ENCODE data around the gene NDUFB10.
"Not testable (repeated sequence)": the region's sequence is repeated elsewhere in the genome, so short reads cannot be mapped to it uniquely, and the experiment has no call there.

The NDUFB10 gene

GRCh38 chr16:1959269-1960039, at the start of gene NDUFB10:
Gene NDUFB10 (plus strand): TSS chr16:1959538. CDS start chr16:1959625, 87 bp downstream.
- peak; percentile 86 to 95 for DNase-seq

DNA sequence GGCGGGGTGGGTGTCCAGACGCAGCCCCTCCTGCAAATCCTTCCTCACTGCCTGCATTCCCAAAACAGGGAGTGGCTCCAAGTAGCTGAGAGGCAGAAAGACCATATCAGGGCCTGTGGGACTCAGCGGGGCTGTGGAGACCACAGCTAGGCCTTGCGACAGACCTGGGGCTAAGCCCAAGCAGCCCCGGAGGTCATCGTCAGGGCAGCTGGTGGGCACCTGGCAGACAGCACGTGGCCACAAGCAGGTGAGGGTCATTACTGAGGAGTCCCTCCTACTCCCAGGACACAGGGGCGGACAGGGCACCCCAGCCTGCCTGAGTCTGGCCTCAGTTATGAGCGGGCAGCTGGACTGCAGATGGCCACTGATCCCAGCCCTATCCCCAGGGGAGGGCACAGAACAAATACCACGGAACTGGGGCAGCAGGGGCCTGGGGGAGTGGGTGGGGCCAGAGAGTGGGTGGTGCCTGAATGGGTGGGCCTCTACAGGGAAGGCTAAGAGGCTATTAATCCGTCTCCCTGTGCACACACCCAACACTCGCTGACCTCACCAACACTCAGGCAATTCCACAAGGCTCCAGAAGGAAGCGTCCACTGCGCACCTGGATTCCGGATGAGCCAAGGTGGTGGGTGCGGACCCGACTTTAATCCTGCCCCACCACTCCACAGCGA, 49.6 kb upstream of the NDUFB10 start:
- DNase-seq = no peak

- DNase-seq = no peak
These were observed 47.7 kb upstream of the NDUFB10 start for GRCh38 chr16:1911467-1912214.

- DNase-seq = no peak
These were observed 47.2 kb upstream of the NDUFB10 start for GRCh38 chr16:1912215-1912543.

GRCh38 chr16:1913327-1914083, 45.8 kb upstream of the NDUFB10 start:
- DNase-seq = no peak

DNA sequence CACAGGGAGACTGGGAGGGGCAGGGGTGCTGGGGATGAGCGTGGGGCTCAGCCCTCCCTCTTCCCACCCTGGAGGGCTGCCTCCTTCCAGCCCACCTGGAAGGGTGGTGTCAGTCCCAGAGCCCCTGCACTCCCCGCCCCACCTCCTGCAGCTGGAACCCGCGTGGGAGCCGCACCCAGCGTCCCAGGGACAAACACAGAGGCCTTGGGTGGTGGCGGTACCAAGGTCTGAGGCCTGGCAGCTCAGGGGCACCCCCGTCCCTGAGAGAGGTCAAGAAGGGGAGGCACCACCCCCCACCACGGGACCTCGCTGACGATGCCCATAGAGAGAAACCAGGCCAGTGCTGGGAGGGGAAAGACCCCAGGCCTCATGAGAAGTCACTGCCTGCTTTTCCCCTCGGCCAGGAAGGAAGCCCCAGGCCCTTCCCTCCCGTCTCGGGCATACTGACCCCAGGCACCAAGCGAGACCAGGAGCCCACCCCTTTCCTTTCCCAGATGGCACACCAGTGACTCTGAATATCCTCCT, 45.2 kb upstream of the NDUFB10 start:
- DNase-seq = no peak

DNA sequence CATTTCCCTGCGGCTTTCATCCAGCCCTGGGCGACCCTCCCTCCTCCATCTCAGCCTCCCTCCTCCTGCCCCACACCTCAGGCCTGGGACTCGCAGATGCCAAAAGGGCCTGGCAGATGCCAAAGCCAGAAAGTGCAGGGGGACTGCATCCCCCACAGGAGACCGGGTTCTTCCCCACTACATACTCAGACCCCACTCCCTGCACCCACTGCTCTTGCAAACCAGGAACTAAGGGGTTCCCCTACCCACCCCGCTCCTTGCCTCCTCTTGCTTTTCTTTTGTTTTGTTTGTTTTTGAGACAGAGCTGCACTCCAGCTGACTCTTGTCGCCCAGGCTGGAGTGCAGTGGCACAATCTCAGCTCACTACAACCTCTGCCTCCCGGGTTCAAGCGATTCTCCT, 44.4 kb upstream of the NDUFB10 start:
- DNase-seq = no peak

- no peak for DNase-seq
These were observed 43.4 kb upstream of the NDUFB10 start for GRCh38 chr16:1915732-1916639.

GRCh38 chr16:1916640-1916990, 42.7 kb upstream of the NDUFB10 start:
- no peak for DNase-seq

DNA sequence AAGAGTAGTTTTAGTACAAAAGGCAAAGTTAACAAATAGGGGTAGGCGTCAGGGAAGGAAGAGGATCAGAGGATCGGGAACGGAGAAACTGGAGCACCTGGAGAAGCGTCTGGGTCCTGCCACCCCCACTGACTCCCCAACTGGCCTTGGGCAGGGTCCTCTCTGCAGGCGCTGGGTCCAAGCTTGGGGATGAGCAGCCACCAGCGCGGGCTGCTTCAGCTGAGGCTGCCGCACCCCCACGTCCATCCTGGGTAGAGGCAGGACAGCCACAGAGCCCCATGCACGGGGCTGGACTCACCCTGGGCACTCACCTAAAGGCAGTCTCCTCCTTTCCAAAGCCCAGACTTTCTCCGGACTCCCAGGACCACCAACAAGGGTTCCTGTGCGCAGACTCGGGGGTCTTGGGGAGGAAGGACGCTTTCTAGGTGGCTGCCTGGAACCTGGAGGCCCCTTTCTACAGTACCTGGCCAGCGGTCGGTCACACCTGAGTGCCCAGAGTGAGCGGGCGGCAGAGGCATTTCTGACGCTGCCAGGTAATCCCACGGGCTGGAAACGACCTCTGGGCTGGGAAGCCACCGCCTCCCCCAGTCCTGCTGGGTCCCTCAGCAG, 42.2 kb upstream of the NDUFB10 start:
- DNase-seq = no peak

- no peak for DNase-seq
These were observed 41.5 kb upstream of the NDUFB10 start for GRCh38 chr16:1917665-1918350.

DNA sequence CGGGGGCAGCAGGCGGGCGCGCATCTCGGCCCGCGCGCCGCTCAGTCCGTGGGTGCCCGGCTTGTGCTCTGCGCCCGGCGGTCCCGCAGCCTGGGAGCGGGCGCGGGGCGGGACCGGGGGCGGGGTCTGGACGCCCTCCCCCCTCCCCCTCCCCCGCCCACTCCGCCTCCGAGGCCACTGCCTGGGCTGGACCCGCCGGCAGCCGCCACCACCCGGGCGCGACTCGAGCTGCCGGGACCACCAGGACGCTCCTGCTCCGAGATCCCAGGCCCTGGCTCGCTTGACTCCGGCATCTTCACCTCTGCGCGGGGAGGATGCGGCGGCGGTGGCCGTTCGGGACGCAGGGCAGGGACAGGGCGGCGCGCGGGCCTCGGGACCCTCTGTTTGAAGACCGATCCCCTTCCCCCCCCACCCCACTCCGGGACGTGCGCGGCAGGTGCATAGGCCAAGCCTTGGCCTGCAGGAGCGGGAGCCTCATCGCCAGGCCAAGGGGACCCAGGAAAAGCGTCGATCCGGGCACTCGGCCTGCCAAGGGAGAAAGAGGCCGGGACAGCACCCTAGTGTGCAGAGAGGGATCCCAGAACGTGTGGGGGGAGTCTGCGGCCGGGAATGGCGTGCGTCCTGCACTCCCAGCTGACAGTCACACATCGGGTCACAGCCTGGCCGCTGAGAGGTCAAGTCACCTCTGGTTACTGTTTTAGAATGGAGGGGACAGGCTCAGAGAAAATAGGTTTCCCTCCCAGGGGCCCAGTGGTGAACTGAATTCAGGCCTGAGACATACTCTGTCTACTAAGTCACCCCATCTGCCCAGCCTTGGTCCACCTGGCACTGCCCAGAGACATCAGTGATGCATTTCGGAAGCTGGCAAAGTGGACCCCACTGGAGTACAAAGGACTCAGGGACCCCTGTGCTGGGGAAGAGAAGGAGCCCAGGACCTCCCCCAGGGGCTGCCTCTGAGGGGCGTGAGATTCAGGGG, 40.7 kb upstream of the NDUFB10 start, which contains the start of gene HS3ST6:
Gene HS3ST6, minus strand, starts transcription at position 65 of the 976 bp plus-strand sequence. CDS start 92 bp downstream, outside the sequence.
- DNase-seq = no peak

GRCh38 chr16:1919327-1919998, 39.9 kb upstream of the NDUFB10 start:
- no peak for DNase-seq

DNA sequence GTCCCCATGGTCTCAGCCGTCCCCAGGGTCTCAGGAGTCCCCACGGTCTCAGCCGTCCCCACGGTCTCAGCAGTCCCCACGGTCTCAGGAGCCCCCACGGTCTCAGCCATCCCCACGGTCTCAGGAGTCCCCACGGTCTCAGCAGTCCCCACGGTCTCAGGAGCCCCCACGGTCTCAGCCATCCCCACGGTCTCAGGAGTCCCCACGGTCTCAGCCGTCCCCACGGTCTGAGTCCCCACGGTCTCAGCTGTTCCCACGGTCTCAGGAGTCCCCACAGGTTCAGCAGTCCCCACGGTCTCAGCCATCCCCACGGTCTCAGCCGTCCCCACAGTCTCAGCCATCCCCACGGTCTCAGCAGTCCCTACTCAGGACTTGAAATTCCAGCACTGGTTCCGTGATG, 39.2 kb upstream of the NDUFB10 start:
- not testable (repeated sequence) for DNase-seq

DNA sequence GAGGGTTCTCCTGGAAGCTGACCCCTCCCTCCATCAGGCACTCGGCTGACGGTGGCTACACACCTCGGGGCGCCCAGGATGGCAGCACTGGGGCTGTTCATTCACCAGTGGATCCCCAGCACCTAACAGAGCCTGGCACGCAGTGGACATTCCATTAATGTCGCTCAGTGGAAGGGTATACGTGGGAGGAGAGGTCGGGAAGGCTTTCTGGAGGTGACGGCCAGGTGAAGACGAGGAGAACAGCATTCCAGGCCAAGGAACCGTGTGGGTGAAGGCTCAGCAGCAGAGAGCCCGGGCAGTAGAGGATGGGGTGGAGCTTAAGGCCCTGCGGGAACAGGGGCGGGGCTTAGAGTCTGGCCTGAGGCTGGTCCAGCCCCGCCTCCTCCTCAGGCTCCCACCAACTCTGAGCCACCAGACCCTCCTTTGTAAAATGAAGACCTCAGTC, 38.6 kb upstream of the NDUFB10 start:
- DNase-seq = no peak

DNA sequence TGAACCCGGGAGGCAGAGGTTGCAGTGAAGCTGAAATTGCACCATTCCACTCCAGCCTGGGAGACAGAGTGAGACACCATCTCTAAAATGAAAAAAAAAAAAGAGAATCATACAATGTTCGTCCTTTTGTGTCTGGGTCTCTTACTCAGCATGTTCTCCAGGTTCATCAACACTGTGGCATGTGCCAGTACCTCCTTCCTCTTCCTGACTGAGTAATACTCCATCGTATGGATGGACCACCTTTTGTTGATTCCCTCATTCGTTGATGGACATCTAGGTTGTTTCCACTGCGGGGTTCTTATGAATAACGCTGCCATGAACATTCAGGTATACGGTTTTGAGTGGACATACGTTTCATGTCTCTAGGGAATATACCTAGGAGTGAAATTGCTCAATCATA, 37.0 kb upstream of the NDUFB10 start:
- DNase-seq = no peak

DNA sequence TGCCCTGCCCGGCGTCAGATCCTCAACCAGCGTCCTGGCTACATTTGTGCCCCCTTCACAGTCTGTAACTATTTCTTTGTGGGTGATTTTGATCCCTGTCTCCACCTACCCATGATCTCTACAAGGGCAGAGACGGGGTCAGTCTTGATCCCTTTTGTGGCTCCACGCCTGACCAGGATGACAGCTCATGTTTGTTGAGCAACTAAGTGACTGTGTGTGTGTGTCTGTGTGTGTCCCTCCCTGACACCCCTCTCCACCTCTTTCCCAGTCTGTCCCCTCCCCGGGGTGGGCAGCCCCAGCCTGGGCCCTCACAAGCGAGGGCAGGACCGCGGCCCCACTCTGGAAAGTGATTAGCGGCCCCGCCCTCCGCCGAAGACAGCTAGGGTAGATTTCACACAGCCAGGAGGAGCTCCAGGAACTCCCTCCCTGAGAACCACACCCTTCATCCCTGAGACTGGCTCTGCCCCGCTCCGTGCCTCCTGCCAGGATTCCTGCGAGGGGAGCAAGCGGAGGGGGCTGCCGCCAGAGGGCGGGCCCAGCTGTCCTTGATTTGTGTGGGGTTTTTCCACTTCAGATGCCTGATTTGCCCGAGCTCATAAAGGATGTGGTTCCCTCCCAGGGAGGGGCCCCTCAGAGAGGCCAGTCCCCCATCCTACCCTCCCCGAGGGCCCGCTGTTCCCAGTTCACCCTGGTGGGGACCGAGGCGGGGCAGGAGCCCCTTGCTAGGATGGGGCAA, 35.9 kb upstream of the NDUFB10 start:
- DNase-seq = no peak

DNA sequence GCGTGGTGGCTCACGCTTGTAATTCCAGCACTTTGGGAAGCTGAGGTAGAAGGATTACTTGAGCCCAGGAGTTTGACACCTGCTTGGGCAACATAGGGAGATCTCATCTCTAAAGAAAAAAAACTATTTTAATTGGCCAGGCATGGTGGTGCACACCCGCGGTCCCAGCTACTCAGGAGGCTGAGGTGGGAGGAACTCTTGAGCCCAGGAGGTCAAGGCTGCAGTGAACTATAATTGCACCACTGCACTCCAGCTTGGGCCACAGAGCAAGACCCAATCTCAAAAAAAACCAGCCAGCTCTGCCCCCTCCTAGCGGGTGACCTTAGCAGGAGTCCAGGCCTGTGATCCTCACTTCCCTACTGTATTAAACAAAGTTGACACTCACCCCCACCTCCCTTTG, 35.2 kb upstream of the NDUFB10 start:
- DNase-seq = no peak
